Vagina (tissue), 2 donors: ENCODE data around the gene PIP5KL1. TPM values are rescaled to one million over a fixed set of nuclear protein-coding genes. Genes with fewer than 3 reads are reported as not detected.
A peak's percentile ranks its signal among the peaks of the same experiment; 100 is the strongest.

ENCODE experiments used
- DNase-seq, 2 donors: peaks; one replicate each; pipeline ENCODE4 v3.0.0-alpha.2; 2017; ENCODE audit errors: extremely low spot score in 2 of 2
- H3K27ac ChIP-seq: fragments of 200-600 bp; sonication (generic); one replicate; pipeline ENCODE4 v1.5.1; 2019
- H3K27me3 ChIP-seq: fragments of 200-600 bp; sonication (generic); one replicate; pipeline ENCODE4 v1.5.1; 2019
- H3K36me3 ChIP-seq, 2 donors: fragments of 200-600 bp; sonication (generic); one replicate each; pipeline ENCODE4 v1.5.1; 2017 to 2019
- H3K4me1 ChIP-seq: fragments of 200-600 bp; sonication (generic); one replicate; pipeline ENCODE4 v1.5.1; 2019
- H3K4me3 ChIP-seq, 2 donors: fragments of 200-600 bp; sonication (generic); 1 replicate in 1 of 2; 2 replicates in 1 of 2; pipeline ENCODE4 v1.5.1; 2016 to 2019
- H3K9me3 ChIP-seq: fragments of 200-600 bp; sonication (generic); one replicate; pipeline ENCODE4 v1.5.1; 2019
- POLR2A ChIP-seq, 2 donors: fragments of 450-650 bp; IDR thresholded peaks; one replicate each; pipeline ENCODE4 v1.6.1; 2017; ENCODE audit warnings: antibody characterized with exemption in 2 of 2, mild to moderate bottlenecking in 2 of 2, moderate library complexity in 2 of 2
- POLR2AphosphoS5 ChIP-seq, 2 donors: sonication (generic); formaldehyde crosslinking; IDR thresholded peaks; one replicate each; pipeline ENCODE4 v1.9.0; 2017; ENCODE audit warnings: antibody characterized with exemption in 2 of 2, mild to moderate bottlenecking in 2 of 2, low read depth in 1 of 2; ENCODE audit not compliant: insufficient read depth in 1 of 2
- intact Hi-C: fragments of 100-400 bp; cut with DNase I; formaldehyde crosslinking; loops from one replicate; pipeline ENCODE4 v1.15.1; 2023
- total RNA-seq: library from RNA; depleted of rRNA; stranded (reverse); fragments of >200 nt; gene quantifications from one replicate; pipeline ENCODE4 v1.2.3, GENCODE V29; 2016
- TF ChIP-seq, protein P1 (sequence below), 3 experiments: fragments of 450-650 bp in 2 of 3; fragments of 200-600 bp in 1 of 3; sonication (generic) in 1 of 3; IDR thresholded peaks; one replicate each; pipeline ENCODE4 v1.5.1; 2017 to 2019; ENCODE audit warnings: antibody characterized with exemption in 3 of 3, mild to moderate bottlenecking in 2 of 3, moderate library complexity in 2 of 3

The PIP5KL1 gene
- total RNA-seq, 1 donor from 2014 or later, result 10.3 TPM

GRCh38 chr9:127965953-127966352 is 35.4 kb upstream of the PIP5KL1 start:
- no peaks in the 10 kb centered on the region for H3K36me3 ChIP-seq
- H3K4me3 ChIP-seq, result no peak overlapping the region
- intact Hi-C loops, result no loop called here
- DNase-seq, result no peak
- H3K27ac ChIP-seq, result peak overlapping the region; percentile 96
- peaks cover 100% of the 10 kb centered on the region for H3K4me1 ChIP-seq
- H3K27me3 ChIP-seq, result no peaks in the 10 kb centered on the region
- no peak for TF ChIP-seq POLR2A (IDR thresholded peaks at IDR 0.05)
- TF ChIP-seq POLR2AphosphoS5 (IDR thresholded peaks at IDR 0.05; ENCODE audit: insufficient read depth in 1 of 2, low read depth in 1 of 2), result no peak
- TF ChIP-seq, protein P1, sequence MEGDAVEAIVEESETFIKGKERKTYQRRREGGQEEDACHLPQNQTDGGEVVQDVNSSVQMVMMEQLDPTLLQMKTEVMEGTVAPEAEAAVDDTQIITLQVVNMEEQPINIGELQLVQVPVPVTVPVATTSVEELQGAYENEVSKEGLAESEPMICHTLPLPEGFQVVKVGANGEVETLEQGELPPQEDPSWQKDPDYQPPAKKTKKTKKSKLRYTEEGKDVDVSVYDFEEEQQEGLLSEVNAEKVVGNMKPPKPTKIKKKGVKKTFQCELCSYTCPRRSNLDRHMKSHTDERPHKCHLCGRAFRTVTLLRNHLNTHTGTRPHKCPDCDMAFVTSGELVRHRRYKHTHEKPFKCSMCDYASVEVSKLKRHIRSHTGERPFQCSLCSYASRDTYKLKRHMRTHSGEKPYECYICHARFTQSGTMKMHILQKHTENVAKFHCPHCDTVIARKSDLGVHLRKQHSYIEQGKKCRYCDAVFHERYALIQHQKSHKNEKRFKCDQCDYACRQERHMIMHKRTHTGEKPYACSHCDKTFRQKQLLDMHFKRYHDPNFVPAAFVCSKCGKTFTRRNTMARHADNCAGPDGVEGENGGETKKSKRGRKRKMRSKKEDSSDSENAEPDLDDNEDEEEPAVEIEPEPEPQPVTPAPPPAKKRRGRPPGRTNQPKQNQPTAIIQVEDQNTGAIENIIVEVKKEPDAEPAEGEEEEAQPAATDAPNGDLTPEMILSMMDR (IDR thresholded peaks at IDR 0.05), result no peak
- H3K9me3 ChIP-seq, result no peaks in the 10 kb centered on the region

DNA sequence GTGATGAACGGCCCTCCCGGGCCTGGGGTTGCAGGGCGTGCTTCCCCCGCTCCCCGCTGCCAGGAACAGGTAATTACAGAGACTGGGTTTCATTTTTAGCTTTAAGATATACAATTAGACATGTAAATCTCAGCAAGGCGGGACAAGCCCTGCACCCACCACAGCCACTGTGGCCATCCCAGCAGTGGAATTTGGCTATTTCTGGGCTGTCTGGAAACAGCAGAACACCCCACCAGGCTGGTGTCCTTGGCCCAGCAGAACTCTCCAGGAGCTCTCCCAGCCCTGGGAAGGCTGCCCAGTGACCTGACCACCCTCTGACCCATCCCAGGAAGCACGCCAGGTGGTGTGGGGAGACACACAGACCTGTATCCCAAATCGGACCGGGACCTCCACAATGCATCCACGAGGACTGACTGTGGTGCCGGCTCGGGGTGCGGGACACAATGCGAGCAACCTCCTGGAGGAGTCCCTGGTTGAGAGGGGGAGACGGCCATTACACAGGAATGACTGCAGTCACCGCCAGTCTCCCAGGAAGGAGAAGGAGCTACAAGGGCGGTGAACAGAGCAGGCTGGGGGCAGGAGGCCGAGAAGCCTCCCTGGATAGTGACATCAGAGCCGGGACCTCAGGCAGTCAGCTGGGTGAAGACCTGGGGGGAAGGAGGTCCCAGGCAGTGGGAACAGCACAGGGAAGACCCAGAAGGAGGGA is 32.9 kb upstream of the PIP5KL1 start:
- peak overlapping the region; percentile 96 for H3K27ac ChIP-seq
- DNase-seq, result no peak
- no peaks in the 10 kb centered on the region for H3K9me3 ChIP-seq
- no peak overlapping the region for H3K4me3 ChIP-seq
- no peaks in the 10 kb centered on the region for H3K27me3 ChIP-seq
- intact Hi-C loops, result no loop called here
- peaks cover 96% of the 10 kb centered on the region for H3K4me1 ChIP-seq
- H3K36me3 ChIP-seq, result no peaks in the 10 kb centered on the region
- TF ChIP-seq POLR2AphosphoS5 (IDR thresholded peaks at IDR 0.05; ENCODE audit: insufficient read depth in 1 of 2, low read depth in 1 of 2), result peak in 1 of 2 donors; percentile 60
- TF ChIP-seq, protein P1 (IDR thresholded peaks at IDR 0.05), result no peak

GRCh38 chr9:127963041-127963358 is 32.4 kb upstream of the PIP5KL1 start:
- H3K4me3 ChIP-seq, result no peak overlapping the region

DNA sequence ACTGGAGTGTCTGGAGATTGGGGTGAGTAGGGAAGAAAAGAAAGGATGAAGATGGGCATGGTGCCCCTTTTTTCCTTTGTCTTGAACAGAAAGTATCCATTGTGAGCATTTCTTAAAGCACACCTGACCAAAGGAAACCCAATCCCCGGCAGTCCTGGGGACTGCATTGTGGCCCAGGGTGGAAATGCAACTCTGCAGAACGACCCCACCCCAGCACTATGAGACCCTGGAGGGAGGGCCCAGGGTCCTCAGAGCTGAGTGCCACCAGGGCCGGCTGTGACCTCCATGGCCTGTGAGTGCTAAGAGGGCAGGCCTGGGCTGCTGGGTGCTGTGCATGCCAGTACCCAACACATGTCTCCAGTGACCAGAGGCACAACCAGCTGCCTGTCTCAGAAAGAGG is 31.7 kb upstream of the PIP5KL1 start:
- Histone ChIP-seq H3K9me3 (no peaks in the 10 kb centered on the region), H3K4me3 (no peak overlapping the region), H3K36me3 (no peaks in the 10 kb centered on the region), H3K4me1 (peaks cover 84% of the 10 kb centered on the region), H3K27ac (peak overlapping the region; percentile 96), H3K27me3 (no peaks in the 10 kb centered on the region)
- TF ChIP-seq, protein P1 (IDR thresholded peaks at IDR 0.05), result no peak
- TF ChIP-seq POLR2A (IDR thresholded peaks at IDR 0.05), result no peak
- TF ChIP-seq POLR2AphosphoS5 (IDR thresholded peaks at IDR 0.05; ENCODE audit: insufficient read depth in 1 of 2, low read depth in 1 of 2), result no peak
- intact Hi-C loops, result no loop called here
- DNase-seq, result no peak

More at GRCh38 chr9:127963041-127963358, 32.4 kb upstream of the PIP5KL1 start:
- Histone ChIP-seq H3K36me3 (no peaks in the 10 kb centered on the region), H3K4me1 (peaks cover 91% of the 10 kb centered on the region), H3K9me3 (no peaks in the 10 kb centered on the region), H3K27me3 (no peaks in the 10 kb centered on the region), H3K27ac (peak overlapping the region; percentile 96)
- TF ChIP-seq POLR2AphosphoS5 (IDR thresholded peaks at IDR 0.05; ENCODE audit: insufficient read depth in 1 of 2, low read depth in 1 of 2), result no peak
- TF ChIP-seq POLR2A (IDR thresholded peaks at IDR 0.05), result no peak
- TF ChIP-seq, protein P1 (IDR thresholded peaks at IDR 0.05), result no peak
- DNase-seq, result no peak
- intact Hi-C loops, result no loop called here

GRCh38 chr9:127961613-127962155 is 31.1 kb upstream of the PIP5KL1 start:
- TF ChIP-seq, protein P1 (IDR thresholded peaks at IDR 0.05), result no peak
- TF ChIP-seq POLR2AphosphoS5 (IDR thresholded peaks at IDR 0.05; ENCODE audit: insufficient read depth in 1 of 2, low read depth in 1 of 2) (no peak), POLR2A (IDR thresholded peaks at IDR 0.05) (no peak)

More at GRCh38 chr9:127961613-127962155, 31.1 kb upstream of the PIP5KL1 start:
- Histone ChIP-seq H3K9me3 (no peaks in the 10 kb centered on the region), H3K4me3 (no peak overlapping the region), H3K4me1 (peaks cover 78% of the 10 kb centered on the region), H3K36me3 (no peaks in the 10 kb centered on the region), H3K27ac (peak overlapping the region; percentile 96), H3K27me3 (no peaks in the 10 kb centered on the region)
- intact Hi-C loops, result no loop called here
- no peak for DNase-seq
